SH-SY5Y (cell line): ENCODE data around the gene ARHGEF16.

Source experiments
- GATA2 ChIP-seq: IDR thresholded peaks from 2 replicates; pipeline ENCODE4 v1.6.1; 2011; ENCODE audit warnings: mild to moderate bottlenecking, low read depth, low read length
- GATA3 ChIP-seq: IDR thresholded peaks from 2 replicates; pipeline ENCODE4 v1.6.1; 2011; ENCODE audit warnings: low read depth, mild to moderate bottlenecking, low read length, moderate library complexity

Gene ARHGEF16

DNA sequence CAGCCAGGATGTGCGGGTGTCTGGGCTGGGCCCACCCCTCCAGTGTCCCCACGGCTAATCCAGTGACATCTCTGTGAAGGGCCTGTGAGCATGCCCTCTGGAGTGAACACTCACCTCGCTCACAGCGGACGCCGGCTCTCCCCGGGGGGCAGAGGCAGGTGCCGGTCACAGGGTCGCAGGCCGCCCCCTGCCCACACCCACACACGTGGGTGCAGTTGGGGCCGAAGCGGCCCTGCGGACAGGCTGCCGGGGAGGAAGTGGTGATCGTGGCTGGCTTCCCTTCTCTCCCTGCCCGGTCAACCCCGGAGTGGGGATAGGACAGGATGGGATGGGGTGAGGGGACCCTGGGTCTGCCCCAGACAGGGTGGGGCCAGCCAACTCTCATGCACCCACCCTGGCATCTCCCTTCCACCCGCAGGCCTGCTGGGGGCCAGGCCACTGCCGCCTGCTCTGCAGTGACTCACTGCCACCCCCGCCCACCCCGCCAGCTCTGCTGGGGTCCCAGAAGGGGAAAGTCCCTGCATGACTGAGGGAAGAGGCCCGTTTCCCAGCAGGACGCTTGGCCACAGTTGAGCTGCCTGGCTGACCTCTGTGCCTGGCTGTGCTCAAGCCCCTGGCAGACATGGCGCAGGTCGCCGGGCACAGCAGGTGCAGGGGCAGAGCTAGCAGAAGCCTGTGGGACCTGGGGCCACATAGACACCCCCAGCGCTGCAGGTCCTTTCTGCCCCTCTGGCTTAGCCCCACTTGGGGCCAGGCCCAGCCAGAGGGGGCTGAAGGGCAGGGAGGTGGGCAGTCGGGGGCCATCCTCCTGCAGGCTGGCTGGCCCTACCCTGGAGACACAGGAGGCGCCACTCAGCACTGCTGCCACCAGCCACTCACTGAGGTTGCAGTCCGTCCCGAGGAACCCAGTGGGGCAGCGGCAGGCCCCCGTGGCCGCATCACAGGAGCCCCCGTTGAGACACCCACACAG, 41.6 kb downstream of the ARHGEF16 start:
- TF ChIP-seq GATA2 (no peak), GATA3 (no peak)

DNA sequence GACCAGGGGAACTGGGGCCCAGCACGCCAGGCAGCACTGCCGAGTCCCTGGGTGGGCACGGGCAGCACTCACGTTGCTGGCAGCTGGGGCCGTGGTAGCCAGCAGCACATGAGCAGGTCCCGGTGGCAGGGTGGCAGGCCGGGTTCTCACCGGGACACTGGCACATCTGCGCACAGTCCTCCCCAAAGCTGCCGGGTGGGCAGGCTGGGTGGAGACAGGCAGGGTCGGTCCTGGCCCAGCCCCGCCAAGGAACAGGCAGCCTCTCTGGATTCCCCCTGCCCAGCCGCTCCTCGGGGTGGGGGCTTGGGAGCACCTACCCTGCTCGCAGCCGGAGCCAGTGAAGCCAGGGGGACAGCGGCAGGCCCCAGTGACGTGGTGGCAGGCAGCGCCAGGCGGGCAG, 42.5 kb downstream of the ARHGEF16 start:
- TF ChIP-seq GATA2 (no peak), GATA3 (no peak)

DNA sequence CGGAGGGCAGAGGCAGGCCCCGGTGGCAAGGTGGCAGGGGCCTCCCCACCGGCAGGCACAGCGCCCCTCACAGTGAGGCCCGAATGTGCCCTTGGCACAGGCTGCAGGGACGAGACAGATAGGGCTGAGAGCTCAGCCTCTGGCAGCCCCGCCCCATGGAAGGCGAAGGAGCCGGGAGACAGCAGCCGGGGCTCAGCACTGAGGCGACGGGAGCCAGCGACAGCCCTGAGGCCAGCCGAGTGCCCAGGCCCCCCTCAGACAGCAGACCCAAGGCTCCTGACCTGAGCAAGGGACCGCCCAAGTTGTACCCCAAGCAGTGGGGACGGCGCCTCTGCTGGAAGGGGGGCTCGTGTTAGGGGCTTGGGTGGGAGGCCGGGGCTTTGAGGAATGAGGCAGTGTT, 43.1 kb downstream of the ARHGEF16 start:
- TF ChIP-seq GATA2 (no peak), GATA3 (no peak)

DNA sequence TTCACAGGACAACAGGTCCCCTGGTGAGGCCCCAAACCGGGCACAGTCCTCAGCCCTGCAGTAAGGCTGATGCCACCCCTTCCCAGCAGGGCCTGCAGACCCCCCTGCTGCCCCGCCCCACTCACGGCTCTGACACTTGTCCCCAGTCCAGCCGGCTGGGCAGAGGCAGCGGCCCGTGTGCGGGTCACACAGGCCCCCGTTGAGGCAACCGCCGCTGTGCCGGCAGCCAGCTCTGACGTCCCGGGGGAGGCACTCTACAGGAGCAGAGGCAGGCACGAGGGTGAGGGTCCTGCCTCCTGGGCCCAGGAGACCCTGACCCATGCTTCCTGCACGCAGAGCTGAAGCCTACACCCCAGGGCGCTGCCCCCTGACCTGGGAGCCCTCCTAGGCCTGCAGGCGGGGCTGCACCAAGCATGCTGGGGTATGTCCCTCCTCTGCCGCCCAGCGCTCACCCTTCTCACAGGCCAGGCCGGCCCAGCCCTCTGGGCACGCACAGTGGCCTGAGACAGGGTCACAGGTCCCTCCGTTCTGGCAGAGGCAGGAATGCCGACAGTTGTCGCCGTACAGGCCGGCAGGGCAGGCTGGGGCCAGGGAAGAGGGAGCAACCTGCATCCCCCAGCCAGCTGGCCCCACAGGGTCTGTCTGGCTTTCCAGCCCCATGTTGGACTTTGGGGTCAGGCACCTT, 43.9 kb downstream of the ARHGEF16 start:
- TF ChIP-seq GATA2 (no peak), GATA3 (no peak)

- TF ChIP-seq GATA3, result no peak
Observed at GRCh38 chr1:3498986-3499385, 44.5 kb downstream of the ARHGEF16 start.

- TF ChIP-seq GATA2, result no peak
- TF ChIP-seq GATA3, result no peak
Observed at GRCh38 chr1:3499611-3500010, 45.1 kb downstream of the ARHGEF16 start.

DNA sequence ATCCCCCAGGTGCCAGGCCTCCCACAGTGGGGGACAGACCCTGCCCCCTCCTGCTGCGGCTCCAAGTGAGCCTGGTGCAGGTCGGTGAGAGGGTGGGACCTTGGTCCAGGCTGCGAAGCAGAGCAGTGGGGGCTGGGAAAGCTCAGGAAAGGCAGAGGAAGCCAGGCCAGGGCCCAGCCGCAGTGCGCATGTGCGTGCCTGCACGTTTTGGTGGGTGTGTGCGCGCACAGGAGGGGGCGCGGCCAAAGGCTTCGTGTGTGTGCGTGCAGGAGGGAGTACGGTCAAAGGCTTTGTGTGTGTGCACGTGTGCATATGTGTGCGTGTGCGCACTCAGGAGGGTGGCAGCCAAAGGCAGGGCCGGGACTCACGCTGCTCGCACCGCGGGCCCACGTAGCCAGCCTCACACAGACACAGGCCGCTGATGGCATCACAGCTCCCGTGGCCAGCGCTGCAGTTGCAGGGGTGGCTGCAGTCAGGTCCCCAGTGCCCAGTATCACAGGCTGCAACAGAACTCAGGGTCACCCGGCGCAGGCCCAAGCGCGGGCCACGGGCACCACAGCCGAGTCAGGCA, 45.9 kb downstream of the ARHGEF16 start:
- TF ChIP-seq GATA2 (no peak), GATA3 (no peak)

DNA sequence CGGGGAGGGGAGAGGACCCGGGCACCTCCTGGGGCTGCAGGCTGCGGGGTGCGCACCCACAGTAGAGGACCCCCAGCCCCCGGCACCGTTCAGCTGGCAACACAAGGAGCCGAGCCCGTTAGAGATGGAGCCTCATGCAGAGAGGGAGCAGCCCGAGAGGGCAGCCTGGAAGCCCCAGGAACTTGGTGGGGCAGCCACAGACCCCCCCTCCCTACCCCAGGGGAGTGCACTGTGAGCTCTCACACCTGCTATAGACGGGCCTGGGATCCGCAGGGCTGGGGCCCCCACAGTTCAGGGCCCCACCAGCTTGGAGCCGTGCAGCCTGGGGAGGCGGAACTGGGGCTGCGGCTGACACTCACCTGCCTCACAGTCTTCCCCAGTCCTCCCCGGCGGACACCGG, 47.0 kb downstream of the ARHGEF16 start:
- TF ChIP-seq GATA3 (no peak), GATA2 (no peak)

DNA sequence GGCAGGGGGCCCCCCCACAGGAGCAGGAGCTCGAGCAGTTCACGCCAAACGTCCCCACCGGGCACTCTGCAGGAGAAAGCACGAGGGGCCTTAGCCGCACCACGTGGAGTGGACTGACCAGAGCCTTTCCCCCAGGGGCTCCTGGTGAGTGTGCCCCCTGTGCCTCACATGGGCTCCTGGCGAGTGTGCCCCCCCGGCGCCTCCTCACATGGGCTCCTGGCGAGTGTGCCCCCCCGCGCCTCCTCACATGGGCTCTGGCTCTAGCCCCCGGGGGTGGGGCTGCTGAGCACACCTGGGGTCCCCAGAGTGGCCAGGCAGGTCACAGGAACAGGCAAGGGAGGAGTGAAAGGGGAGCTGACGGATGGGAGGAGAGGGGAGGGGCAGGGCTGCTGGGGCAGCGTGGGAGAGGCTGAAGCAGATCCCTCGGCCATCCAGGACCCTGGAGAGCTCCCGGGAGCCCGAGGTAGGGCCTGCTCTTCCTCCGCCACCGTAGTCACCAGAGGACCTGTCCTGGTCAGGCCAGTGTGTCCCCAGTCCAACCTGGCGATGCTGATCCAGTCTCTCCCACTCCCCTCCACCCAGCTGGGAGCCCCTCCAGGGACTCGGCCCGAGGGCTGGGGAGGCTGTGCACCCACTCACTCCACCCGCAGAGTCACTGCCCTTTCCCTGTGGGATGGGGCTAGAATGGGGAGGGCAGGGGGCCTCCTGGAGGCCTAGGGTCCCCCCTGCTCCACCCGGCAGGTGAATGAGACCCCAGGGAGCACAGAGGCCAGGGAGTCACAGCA, 47.6 kb downstream of the ARHGEF16 start:
- TF ChIP-seq GATA3 (no peak), GATA2 (no peak)

GRCh38 chr1:3502641-3503524, 48.4 kb downstream of the ARHGEF16 start:
- TF ChIP-seq GATA2 (peak; percentile 69), GATA3 (no peak)

GRCh38 chr1:3503525-3503886, 49.0 kb downstream of the ARHGEF16 start:
- TF ChIP-seq GATA3 (no peak), GATA2 (no peak)

GRCh38 chr1:3504151-3504821, 49.8 kb downstream of the ARHGEF16 start:
- TF ChIP-seq GATA3, result no peak
- no peak for TF ChIP-seq GATA2

GRCh38 chr1:3504822-3505153, 50.3 kb downstream of the ARHGEF16 start:
- TF ChIP-seq GATA2 (no peak), GATA3 (no peak)
